ENCODE data around the gene HLA-F.

- TF ChIP-seq USF2 (IDR thresholded peaks at IDR 0.05; ENCODE audit: borderline replicate concordance, low read depth, low read length) (no peak), CTCF (IDR thresholded peaks at IDR 0.05) (no peak), TCF12 (IDR thresholded peaks at IDR 0.05) (no peak), MAX (IDR thresholded peaks at IDR 0.05; ENCODE audit: low read depth) (no peak), MXI1 (IDR thresholded peaks at IDR 0.05; ENCODE audit: low read depth, low read length) (no peak), RCOR1 (IDR thresholded peaks at IDR 0.05; ENCODE audit: low read length) (no peak), POLR2AphosphoS5 (IDR thresholded peaks at IDR 0.05; ENCODE audit: low read depth, low read length) (no peak), EP300 (IDR thresholded peaks at IDR 0.05; ENCODE audit: borderline replicate concordance in 1 of 2, low read depth in 1 of 2, low read length in 1 of 2) (no peak), REST (IDR thresholded peaks at IDR 0.05; ENCODE audit: low read depth, low read length) (no peak), RAD21 (IDR thresholded peaks at IDR 0.05; ENCODE audit: low read length) (no peak), TAF1 (IDR thresholded peaks at IDR 0.05; ENCODE audit: borderline replicate concordance, low read depth, low read length) (no peak), ELF1 (IDR thresholded peaks at IDR 0.05) (no peak), YY1 (IDR thresholded peaks at IDR 0.05; ENCODE audit: low read depth) (no peak), RXRA (IDR thresholded peaks at IDR 0.05; ENCODE audit: borderline replicate concordance, low read depth) (no peak)
Observed at GRCh38 chr6:29726001-29726400, 2.8 kb downstream of the HLA-F start.

All from SK-N-SH (cell line).